Stimulated activated memory B cell treated with anti-CD40 and anti-IgM and Interleukin-4, amounts not matched to agents 10 μg/mL and 1 μg/mL and 100 μg/mL, for 72 hours (primary cell): ENCODE results near the gene BRD8.

Experiments
- ATAC-seq: fragments of 150-1000 bp; cut with Tn5 transposase; 2 replicates; pipeline ENCODE4 v1.10.0; 2021
- H3K27ac Mint-ChIP-seq: one replicate; pipeline ENCODE4 v1.8.0; 2022; ENCODE audit warnings: mild to moderate bottlenecking, mixed read lengths
- H3K27me3 Mint-ChIP-seq: one replicate; pipeline ENCODE4 v1.8.0; 2022; ENCODE audit warnings: mixed read lengths
- H3K36me3 Mint-ChIP-seq: one replicate; pipeline ENCODE4 v1.8.0; 2022; ENCODE audit warnings: mixed read lengths
- H3K4me1 Mint-ChIP-seq: one replicate; pipeline ENCODE4 v1.8.0; 2022; ENCODE audit warnings: mixed read lengths
- H3K4me3 Mint-ChIP-seq: one replicate; pipeline ENCODE4 v1.8.0; 2022; ENCODE audit warnings: mild to moderate bottlenecking, moderate library complexity, mixed read lengths
- H3K9me3 Mint-ChIP-seq: one replicate; pipeline ENCODE4 v1.8.0; 2022; ENCODE audit warnings: mixed read lengths

Gene BRD8

DNA sequence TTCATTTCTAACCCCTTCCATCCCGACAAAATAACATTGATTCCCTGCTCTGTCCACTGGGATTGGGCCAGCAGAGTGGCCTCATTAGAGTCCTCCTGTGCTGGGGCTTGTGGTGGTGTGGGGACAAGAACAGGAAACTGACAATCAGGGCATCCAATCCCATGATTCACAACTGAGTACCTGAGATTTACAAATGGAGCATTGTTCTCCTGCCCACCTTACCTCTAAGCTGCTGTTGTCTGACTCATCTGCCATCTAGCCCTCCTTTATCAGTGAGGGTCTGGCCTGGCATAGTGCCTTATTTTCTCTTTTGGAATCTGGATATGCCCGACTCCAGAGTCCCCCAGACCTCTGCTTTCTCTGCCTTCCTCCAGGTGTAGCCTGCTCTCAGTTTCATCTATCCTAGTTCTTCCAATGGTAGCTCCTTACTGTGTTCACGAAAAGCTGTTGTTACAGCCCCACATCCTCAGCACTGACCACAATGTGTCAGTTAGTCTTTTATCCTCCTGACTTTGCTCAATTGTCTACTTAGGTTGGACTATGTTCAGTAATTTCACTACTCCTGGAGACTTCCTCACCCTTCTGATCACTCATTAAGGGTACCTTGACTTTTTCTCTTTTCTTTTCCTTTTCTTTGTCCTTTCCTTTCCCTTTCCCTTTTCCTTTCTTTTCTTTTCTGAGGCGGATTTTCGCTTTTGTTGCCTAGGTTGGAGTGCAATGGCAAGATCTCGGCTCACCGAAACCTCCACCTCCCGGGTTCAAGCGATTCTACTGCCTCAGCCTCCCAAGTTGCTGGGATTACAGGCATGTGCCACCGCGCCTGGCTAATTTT is 81.2 kb downstream of the BRD8 start:
- H3K27ac Mint-ChIP-seq = no peak overlapping the region
- no peaks in the 10 kb centered on the region for H3K36me3 Mint-ChIP-seq
- H3K27me3 Mint-ChIP-seq = peaks cover 29% of the 10 kb centered on the region
- no peak overlapping the region for H3K4me3 Mint-ChIP-seq
- peaks cover 10% of the 10 kb centered on the region for H3K4me1 Mint-ChIP-seq
- H3K9me3 Mint-ChIP-seq = no peaks in the 10 kb centered on the region
- ATAC-seq = no peak

DNA sequence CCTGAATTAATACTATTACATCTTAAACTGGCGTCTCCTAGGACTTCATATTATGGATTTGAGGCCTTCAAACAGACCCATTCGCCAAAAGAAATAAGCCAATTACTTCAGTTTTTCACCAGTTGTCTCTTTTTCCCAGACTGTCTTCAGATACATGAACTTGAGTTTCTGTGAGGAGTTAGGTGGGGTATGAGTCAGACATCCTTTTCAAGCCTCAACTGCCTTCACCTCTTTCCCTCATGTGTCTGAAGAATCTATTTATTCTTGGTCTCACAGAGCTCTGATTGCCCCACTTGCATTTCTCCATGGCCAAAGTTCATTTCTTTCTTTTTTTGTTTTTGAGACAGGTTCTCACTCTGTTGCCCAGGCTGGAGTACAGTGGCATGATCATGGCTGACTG is 82.1 kb downstream of the BRD8 start:
- Mint-ChIP-seq H3K9me3 (no peaks in the 10 kb centered on the region), H3K4me1 (peaks cover 8% of the 10 kb centered on the region), H3K4me3 (no peak overlapping the region), H3K27ac (no peak overlapping the region), H3K27me3 (peaks cover 29% of the 10 kb centered on the region), H3K36me3 (no peaks in the 10 kb centered on the region)
- ATAC-seq = no peak

DNA sequence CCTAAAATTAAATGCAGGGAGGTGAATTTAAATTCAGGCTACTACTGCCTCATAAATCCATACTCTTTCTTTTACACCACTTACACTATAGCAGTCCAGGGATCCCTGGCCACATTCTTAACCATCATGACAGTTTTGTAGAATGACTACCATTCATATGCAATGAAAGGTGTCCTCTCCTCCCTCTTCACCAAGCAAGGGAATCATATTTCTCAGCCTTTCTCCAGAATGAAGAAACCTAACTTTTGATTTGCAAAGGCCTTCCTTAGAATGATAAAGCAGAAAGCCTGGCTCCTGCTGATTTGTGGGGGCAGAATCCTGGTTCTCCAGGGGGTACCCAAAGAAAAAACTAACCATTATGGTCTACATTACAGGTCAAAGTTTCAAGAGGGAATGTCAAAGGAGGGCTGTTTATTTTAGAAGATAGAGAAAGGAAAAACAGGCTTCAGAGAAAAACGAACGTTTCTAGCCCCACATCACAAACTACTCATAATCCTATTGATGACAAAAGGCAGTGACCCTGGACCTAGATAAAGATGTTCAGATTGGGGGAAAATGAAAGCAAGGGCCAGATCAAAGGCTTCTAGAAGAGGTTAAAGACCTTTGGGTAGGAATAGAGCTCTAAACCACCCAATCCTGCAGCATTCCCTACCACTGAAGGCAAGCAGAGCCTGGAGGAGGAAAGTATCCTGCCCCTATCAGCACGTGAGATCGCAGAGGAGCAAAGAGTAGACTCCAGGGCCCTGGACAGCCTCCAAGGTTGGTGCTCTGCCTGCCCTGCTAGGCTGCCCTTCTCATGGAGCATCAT is 83.1 kb downstream of the BRD8 start:
- ATAC-seq = no peak
- Mint-ChIP-seq H3K4me1 (no peaks in the 10 kb centered on the region), H3K9me3 (no peaks in the 10 kb centered on the region), H3K36me3 (no peaks in the 10 kb centered on the region), H3K4me3 (no peak overlapping the region), H3K27me3 (peaks cover 28% of the 10 kb centered on the region), H3K27ac (no peak overlapping the region)

DNA sequence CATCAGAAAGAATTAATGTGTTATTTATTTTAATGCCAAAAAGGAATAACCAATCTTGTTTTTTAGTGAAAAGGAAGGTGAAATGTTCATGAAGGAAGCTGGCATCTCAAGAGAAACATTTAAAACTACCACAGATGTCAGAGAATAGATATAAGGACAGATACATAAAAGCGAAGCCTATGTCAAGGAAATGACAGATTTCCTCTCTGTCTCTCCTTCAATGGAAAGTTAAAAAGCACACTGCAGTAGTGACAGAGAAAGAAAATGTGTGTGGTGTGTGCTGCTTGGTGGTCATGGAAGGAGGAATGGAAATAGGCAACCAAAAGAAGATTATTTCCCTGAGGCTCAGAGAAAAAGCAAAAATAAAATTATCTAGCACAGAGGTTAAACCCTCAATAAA is 85.4 kb downstream of the BRD8 start:
- peaks cover 17% of the 10 kb centered on the region for H3K27me3 Mint-ChIP-seq
- H3K36me3 Mint-ChIP-seq = no peaks in the 10 kb centered on the region
- H3K9me3 Mint-ChIP-seq = no peaks in the 10 kb centered on the region
- no peak overlapping the region for H3K27ac Mint-ChIP-seq
- H3K4me3 Mint-ChIP-seq = no peak overlapping the region
- no peak for ATAC-seq
- H3K4me1 Mint-ChIP-seq = no peaks in the 10 kb centered on the region

DNA sequence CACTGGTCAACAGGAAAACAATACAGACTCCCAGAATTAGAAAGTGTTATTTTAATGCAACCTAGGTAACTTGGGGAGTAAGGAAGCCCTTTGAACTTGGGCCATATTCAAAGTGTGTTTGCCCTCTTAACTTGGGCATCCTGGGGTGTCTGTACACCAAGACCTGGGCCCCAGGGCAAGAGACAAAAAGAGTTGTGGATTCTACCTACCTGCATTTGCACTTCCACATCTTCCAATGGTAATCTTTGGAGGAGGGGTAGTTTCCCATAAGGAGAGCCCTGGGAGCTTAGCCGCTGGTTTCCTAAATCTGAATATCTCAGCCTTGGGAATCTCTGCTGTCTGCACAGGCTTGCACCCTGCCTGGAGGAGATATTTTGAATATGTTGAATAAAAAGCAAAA is 86.1 kb downstream of the BRD8 start:
- ATAC-seq = no peak
- Mint-ChIP-seq H3K9me3 (no peaks in the 10 kb centered on the region), H3K4me3 (no peak overlapping the region)

DNA sequence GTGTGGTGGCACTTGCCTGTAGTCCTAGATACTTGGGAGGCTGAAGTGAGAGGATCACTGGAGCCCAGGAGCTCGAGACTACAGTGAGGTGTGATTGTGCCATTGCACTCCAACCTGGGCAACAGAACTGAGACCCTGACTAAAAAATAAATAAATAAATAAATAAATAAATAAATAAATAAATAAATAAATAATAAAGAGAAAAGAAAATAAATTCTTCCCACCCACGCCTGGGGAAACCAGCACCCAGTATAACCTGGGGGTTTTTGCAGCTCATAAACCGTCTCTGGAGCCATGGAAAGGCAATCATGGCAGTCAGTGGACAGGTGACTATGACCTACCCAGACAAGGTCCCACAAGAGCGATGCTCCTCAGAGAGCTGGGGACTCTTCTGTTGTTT is 86.7 kb downstream of the BRD8 start:
- ATAC-seq = no peak
- H3K4me1 Mint-ChIP-seq = no peaks in the 10 kb centered on the region
- no peaks in the 10 kb centered on the region for H3K36me3 Mint-ChIP-seq
- no peak overlapping the region for H3K27ac Mint-ChIP-seq
- no peak overlapping the region for H3K4me3 Mint-ChIP-seq
- H3K27me3 Mint-ChIP-seq = peaks cover 5% of the 10 kb centered on the region
- H3K9me3 Mint-ChIP-seq = no peaks in the 10 kb centered on the region

More for the DNA sequence above, 86.1 kb downstream of the BRD8 start:
- Mint-ChIP-seq H3K27ac (no peak overlapping the region), H3K27me3 (peaks cover 11% of the 10 kb centered on the region), H3K4me1 (no peaks in the 10 kb centered on the region), H3K36me3 (no peaks in the 10 kb centered on the region)
